Measurements from ENCODE around the gene RAPGEF1. TPM values are rescaled to one million over a fixed set of nuclear protein-coding genes. Genes with fewer than 3 reads are reported as not detected.
A peak's percentile ranks its signal among the peaks of the same experiment; 100 is the strongest.
"Not testable (repeated sequence)": the region's sequence is repeated elsewhere in the genome, so short reads cannot be mapped to it uniquely, and the experiment has no call there.

Gene RAPGEF1
- polyA plus RNA-seq, 2 donors: 9.0 to 11.0 TPM

- H3K36me3 ChIP-seq (ENCODE audit: control insufficient read depth in 2 of 2, insufficient read depth in 2 of 2, low read length in 1 of 2): peaks cover 0 to 2% of the 10 kb centered on the region in 2 donors
- H3K9me3 ChIP-seq (ENCODE audit: control insufficient read depth in 2 of 2, insufficient read depth in 1 of 2, low read depth in 1 of 2, low read length in 1 of 2): no peaks in the 10 kb centered on the region
- WGBS, 2 donors: 80 to 91% methylated on average over 8 of the region's 8 CpGs
- H3K4me1 ChIP-seq (ENCODE audit: control insufficient read depth in 2 of 2, insufficient read depth in 2 of 2, low read length in 1 of 2): peaks cover 6 to 15% of the 10 kb centered on the region in 2 donors
- H3K27ac ChIP-seq (ENCODE audit: low read depth in 2 of 2, low read length in 1 of 2): peak overlapping the region; percentile 44 to 55
- no peak overlapping the region for H3K4me3 ChIP-seq (ENCODE audit: low read depth in 1 of 2, low read length in 2 of 2)
- H3K27me3 ChIP-seq (ENCODE audit: control insufficient read depth in 1 of 2, insufficient read depth in 2 of 2, low read length in 2 of 2): no peaks in the 10 kb centered on the region
Measured at GRCh38 chr9:131713016-131713415, 26.9 kb downstream of the RAPGEF1 start.

GRCh38 chr9:131712151-131712716, 27.6 kb downstream of the RAPGEF1 start:
- Histone ChIP-seq H3K36me3 (ENCODE audit: control insufficient read depth in 2 of 2, insufficient read depth in 2 of 2, low read length in 1 of 2) (peaks cover 0 to 2% of the 10 kb centered on the region in 2 donors), H3K9me3 (ENCODE audit: control insufficient read depth in 2 of 2, insufficient read depth in 1 of 2, low read depth in 1 of 2, low read length in 1 of 2) (no peaks in the 10 kb centered on the region), H3K27me3 (ENCODE audit: control insufficient read depth in 1 of 2, insufficient read depth in 2 of 2, low read length in 2 of 2) (no peaks in the 10 kb centered on the region), H3K27ac (ENCODE audit: low read depth in 2 of 2, low read length in 1 of 2) (peak overlapping the region in 1 of 2 donors; percentile 44), H3K4me3 (ENCODE audit: low read depth in 1 of 2, low read length in 2 of 2) (no peak overlapping the region), H3K4me1 (ENCODE audit: control insufficient read depth in 2 of 2, insufficient read depth in 2 of 2, low read length in 1 of 2) (peaks cover 6 to 15% of the 10 kb centered on the region in 2 donors)
- 87 to 88% methylated on average over 10 of the region's 10 CpGs for WGBS, 2 donors

GRCh38 chr9:131709771-131710431, 30.0 kb downstream of the RAPGEF1 start:
- peaks cover 6 to 13% of the 10 kb centered on the region in 2 donors for H3K4me1 ChIP-seq (ENCODE audit: control insufficient read depth in 2 of 2, insufficient read depth in 2 of 2, low read length in 1 of 2)
- WGBS, 2 donors: 40 to 46% methylated on average over 10 of the region's 10 CpGs
- no peaks in the 10 kb centered on the region for H3K27me3 ChIP-seq (ENCODE audit: control insufficient read depth in 1 of 2, insufficient read depth in 2 of 2, low read length in 2 of 2)
- no peaks in the 10 kb centered on the region for H3K9me3 ChIP-seq (ENCODE audit: control insufficient read depth in 2 of 2, insufficient read depth in 1 of 2, low read depth in 1 of 2, low read length in 1 of 2)
- no peaks in the 10 kb centered on the region for H3K36me3 ChIP-seq (ENCODE audit: control insufficient read depth in 2 of 2, insufficient read depth in 2 of 2, low read length in 1 of 2)
- H3K4me3 ChIP-seq (ENCODE audit: low read depth in 1 of 2, low read length in 2 of 2): no peak overlapping the region
- peak overlapping the region; percentile 3 to 70 for H3K27ac ChIP-seq (ENCODE audit: low read depth in 2 of 2, low read length in 1 of 2)

- H3K9me3 ChIP-seq (ENCODE audit: control insufficient read depth in 2 of 2, insufficient read depth in 1 of 2, low read depth in 1 of 2, low read length in 1 of 2); H3K36me3 ChIP-seq (ENCODE audit: control insufficient read depth in 2 of 2, insufficient read depth in 2 of 2, low read length in 1 of 2); H3K27me3 ChIP-seq (ENCODE audit: control insufficient read depth in 1 of 2, insufficient read depth in 2 of 2, low read length in 2 of 2); H3K4me3 ChIP-seq (ENCODE audit: low read depth in 1 of 2, low read length in 2 of 2): not testable (repeated sequence)
- H3K4me1 ChIP-seq (ENCODE audit: control insufficient read depth in 2 of 2, insufficient read depth in 2 of 2, low read length in 1 of 2): peaks cover 8 to 15% of the 10 kb centered on the region in 2 donors
- 68 to 75% methylated on average over 14 of the region's 14 CpGs for WGBS, 2 donors
- H3K27ac ChIP-seq (ENCODE audit: low read depth in 2 of 2, low read length in 1 of 2): peak overlapping the region; percentile 3 to 70
Measured at GRCh38 chr9:131709010-131709770, 30.7 kb downstream of the RAPGEF1 start.

- no peaks in the 10 kb centered on the region for H3K27me3 ChIP-seq (ENCODE audit: control insufficient read depth in 1 of 2, insufficient read depth in 2 of 2, low read length in 2 of 2)
- no peaks in the 10 kb centered on the region for H3K9me3 ChIP-seq (ENCODE audit: control insufficient read depth in 2 of 2, insufficient read depth in 1 of 2, low read depth in 1 of 2, low read length in 1 of 2)
- no peaks in the 10 kb centered on the region for H3K36me3 ChIP-seq (ENCODE audit: control insufficient read depth in 2 of 2, insufficient read depth in 2 of 2, low read length in 1 of 2)
- no peak overlapping the region for H3K4me3 ChIP-seq (ENCODE audit: low read depth in 1 of 2, low read length in 2 of 2)
- H3K27ac ChIP-seq (ENCODE audit: low read depth in 2 of 2, low read length in 1 of 2): peak overlapping the region; percentile 44 to 58
- 59% methylated on average over 13 of the region's 13 CpGs for WGBS, 2 donors
- H3K4me1 ChIP-seq (ENCODE audit: control insufficient read depth in 2 of 2, insufficient read depth in 2 of 2, low read length in 1 of 2): peaks cover 10 to 20% of the 10 kb centered on the region in 2 donors
Measured at GRCh38 chr9:131708226-131709002, 31.5 kb downstream of the RAPGEF1 start.

- H3K36me3 ChIP-seq (ENCODE audit: control insufficient read depth in 2 of 2, insufficient read depth in 2 of 2, low read length in 1 of 2): no peaks in the 10 kb centered on the region
- H3K27me3 ChIP-seq (ENCODE audit: control insufficient read depth in 1 of 2, insufficient read depth in 2 of 2, low read length in 2 of 2): no peaks in the 10 kb centered on the region
- H3K4me1 ChIP-seq (ENCODE audit: control insufficient read depth in 2 of 2, insufficient read depth in 2 of 2, low read length in 1 of 2): peaks cover 8 to 16% of the 10 kb centered on the region in 2 donors
- H3K9me3 ChIP-seq (ENCODE audit: control insufficient read depth in 2 of 2, insufficient read depth in 1 of 2, low read depth in 1 of 2, low read length in 1 of 2): no peaks in the 10 kb centered on the region
- no peak overlapping the region for H3K4me3 ChIP-seq (ENCODE audit: low read depth in 1 of 2, low read length in 2 of 2)
- 30 to 36% methylated on average over 4 of the region's 4 CpGs for WGBS, 2 donors
- no peak overlapping the region for H3K27ac ChIP-seq (ENCODE audit: low read depth in 2 of 2, low read length in 1 of 2)
Measured at GRCh38 chr9:131707733-131708157, 32.1 kb downstream of the RAPGEF1 start.

GRCh38 chr9:131707050-131707449, 32.8 kb downstream of the RAPGEF1 start:
- 84% methylated on average over 5 of the region's 5 CpGs for WGBS, 2 donors
- Histone ChIP-seq H3K4me3 (ENCODE audit: low read depth in 1 of 2, low read length in 2 of 2) (no peak overlapping the region), H3K27ac (ENCODE audit: low read depth in 2 of 2, low read length in 1 of 2) (no peak overlapping the region), H3K9me3 (ENCODE audit: control insufficient read depth in 2 of 2, insufficient read depth in 1 of 2, low read depth in 1 of 2, low read length in 1 of 2) (no peaks in the 10 kb centered on the region), H3K36me3 (ENCODE audit: control insufficient read depth in 2 of 2, insufficient read depth in 2 of 2, low read length in 1 of 2) (no peaks in the 10 kb centered on the region), H3K27me3 (ENCODE audit: control insufficient read depth in 1 of 2, insufficient read depth in 2 of 2, low read length in 2 of 2) (no peaks in the 10 kb centered on the region), H3K4me1 (ENCODE audit: control insufficient read depth in 2 of 2, insufficient read depth in 2 of 2, low read length in 1 of 2) (peaks cover 6 to 13% of the 10 kb centered on the region in 2 donors)

GRCh38 chr9:131706608-131706970, 33.3 kb downstream of the RAPGEF1 start:
- peaks cover 4 to 13% of the 10 kb centered on the region in 2 donors for H3K4me1 ChIP-seq (ENCODE audit: control insufficient read depth in 2 of 2, insufficient read depth in 2 of 2, low read length in 1 of 2)
- no peak overlapping the region for H3K27ac ChIP-seq (ENCODE audit: low read depth in 2 of 2, low read length in 1 of 2)
- 64 to 85% methylated on average over 6 of the region's 6 CpGs for WGBS, 2 donors
- no peaks in the 10 kb centered on the region for H3K27me3 ChIP-seq (ENCODE audit: control insufficient read depth in 1 of 2, insufficient read depth in 2 of 2, low read length in 2 of 2)
- H3K36me3 ChIP-seq (ENCODE audit: control insufficient read depth in 2 of 2, insufficient read depth in 2 of 2, low read length in 1 of 2): no peaks in the 10 kb centered on the region
- H3K9me3 ChIP-seq (ENCODE audit: control insufficient read depth in 2 of 2, insufficient read depth in 1 of 2, low read depth in 1 of 2, low read length in 1 of 2): no peaks in the 10 kb centered on the region
- no peak overlapping the region for H3K4me3 ChIP-seq (ENCODE audit: low read depth in 1 of 2, low read length in 2 of 2)

GRCh38 chr9:131704988-131705387, 34.9 kb downstream of the RAPGEF1 start:
- H3K9me3 ChIP-seq (ENCODE audit: control insufficient read depth in 2 of 2, insufficient read depth in 1 of 2, low read depth in 1 of 2, low read length in 1 of 2): no peaks in the 10 kb centered on the region
- 66 to 69% methylated on average over 4 of the region's 4 CpGs for WGBS, 2 donors
- H3K27me3 ChIP-seq (ENCODE audit: control insufficient read depth in 1 of 2, insufficient read depth in 2 of 2, low read length in 2 of 2): no peaks in the 10 kb centered on the region
- H3K27ac ChIP-seq (ENCODE audit: low read depth in 2 of 2, low read length in 1 of 2): no peak overlapping the region
- H3K4me1 ChIP-seq (ENCODE audit: control insufficient read depth in 2 of 2, insufficient read depth in 2 of 2, low read length in 1 of 2): peaks cover 4 to 13% of the 10 kb centered on the region in 2 donors
- H3K36me3 ChIP-seq (ENCODE audit: control insufficient read depth in 2 of 2, insufficient read depth in 2 of 2, low read length in 1 of 2): no peaks in the 10 kb centered on the region
- no peak overlapping the region for H3K4me3 ChIP-seq (ENCODE audit: low read depth in 1 of 2, low read length in 2 of 2)
